Ovary (tissue), 10 donors: ENCODE results near the gene ATCAY. TPM values are rescaled to one million over a fixed set of nuclear protein-coding genes. Genes with fewer than 3 reads are reported as not detected.

ENCODE experiments used
- DNase-seq, 5 donors: peaks; one replicate each; pipeline ENCODE4 v3.0.0-alpha.2; 2019 to 2020
- H3K27ac ChIP-seq, 2 donors: fragments of 200-600 bp; one replicate each; pipeline versions ENCODE4 v1.5.1 to v1.8.0; 2019 to 2022
- H3K27me3 ChIP-seq: fragments of 200-600 bp; one replicate; pipeline ENCODE4 v1.8.0; 2022
- H3K36me3 ChIP-seq: fragments of 200-600 bp; sonication (generic); one replicate; pipeline ENCODE4 v1.5.1; 2019
- H3K4me1 ChIP-seq: one replicate; pipeline ENCODE4 v1.8.1; 2013; ENCODE audit warnings: mild to moderate bottlenecking, moderate library complexity; ENCODE audit not compliant: insufficient read depth
- H3K4me3 ChIP-seq: fragments of 200-600 bp; sonication (generic); one replicate; pipeline ENCODE4 v1.5.1; 2017
- H3K9me3 ChIP-seq, 2 donors: fragments of 200-600 bp in 1 of 2; sonication (generic) in 1 of 2; one replicate each; pipeline versions ENCODE4 v1.5.1 to v1.8.1; 2013 to 2019; ENCODE audit warnings: mild to moderate bottlenecking in 1 of 2, moderate library complexity in 1 of 2
- EP300 ChIP-seq: sonication (generic); formaldehyde crosslinking; IDR thresholded peaks from one replicate; pipeline ENCODE4 v1.6.1; 2017; ENCODE audit warnings: antibody characterized with exemption
- POLR2A ChIP-seq: fragments of 450-650 bp; IDR thresholded peaks from one replicate; pipeline ENCODE4 v1.6.1; 2017; ENCODE audit warnings: antibody characterized with exemption, mild to moderate bottlenecking, moderate library complexity
- WGBS, 3 donors: extraction: QIAGEN DNeasy Blood & Tissue Kit in 1 of 3; methylation state at CpG; one replicate each; pipeline versions ENCODE4 v1.1.5 to v1.1.7; 2013 to 2017; 5-methylcytosine and 5-hydroxymethylcytosine counted together
- intact Hi-C, 4 donors: fragments of 100-400 bp; cut with DNase I; formaldehyde crosslinking; loops; one replicate each; pipeline versions ENCODE4 v1.11.0 to v1.15.1; 2022 to 2023
- long read RNA-seq, 3 donors: library from polyadenylated mRNA in 2 of 3; unstranded in 2 of 3; transcript quantifications; one replicate each; pipeline ENCODE4 v2.0.0 and lab custom pipeline, GENCODE V29; 2021 to 2026
- polyA plus RNA-seq, 2 donors: library from polyadenylated mRNA; stranded (reverse); fragments of 200-250 nt in 1 of 2; fragments of 350-450 nt in 1 of 2; fragmentation: Illumina TruSeq in 1 of 2; extraction: RNeasy Lipid Tissue Mini Kit (QIAGEN cat#74804) in 1 of 2; gene quantifications; one replicate each; pipeline ENCODE4 v1.2.3, GENCODE V29; 2013 to 2014
- total RNA-seq, 7 donors: library from RNA; depleted of rRNA in 2 of 7; stranded (reverse); fragments of >200 nt in 2 of 7; fragmentation: NEBNext Ultra II Directional in 3 of 7; extraction: Animal tissue kit (Norgen Biotek cat#: 25700) in 3 of 7; gene quantifications; one replicate each; pipeline versions ENCODE4 v1.1.0 to v1.2.4, GENCODE V29; 2016 to 2023
- TF ChIP-seq, protein P1 (sequence below), 3 donors: fragments of 450-650 bp in 2 of 3; fragments of 200-600 bp in 1 of 3; IDR thresholded peaks; one replicate each; pipeline versions ENCODE4 v1.5.1 to v1.8.0; 2016 to 2022; ENCODE audit warnings: antibody characterized with exemption in 3 of 3, mild to moderate bottlenecking in 1 of 3
- donor health status: DM: no; HTN: no; CAD: no; lungs with moderate emphysema.
- donor health status: DM: no; HTN: no; CAD: no.
- donor health status: Bipolar disorder and iron deficiency.
- donor health status: DM: yes; HTN: yes; CAD: no.
- donor health status: DM: no; HTN: no; CAD: no.
- donor health status: DM: yes; HTN: yes; CAD: no.

ATCAY gene
- total RNA-seq (under 1 TPM in 1 of 7 donors, not detected in 6; 0.31 TPM), polyA plus RNA-seq (not detected)
- long read RNA-seq, donor 1, result 0 reads
- long read RNA-seq, donor 2, result 0 reads
- long read RNA-seq, donor 3, result 0 reads

DNA sequence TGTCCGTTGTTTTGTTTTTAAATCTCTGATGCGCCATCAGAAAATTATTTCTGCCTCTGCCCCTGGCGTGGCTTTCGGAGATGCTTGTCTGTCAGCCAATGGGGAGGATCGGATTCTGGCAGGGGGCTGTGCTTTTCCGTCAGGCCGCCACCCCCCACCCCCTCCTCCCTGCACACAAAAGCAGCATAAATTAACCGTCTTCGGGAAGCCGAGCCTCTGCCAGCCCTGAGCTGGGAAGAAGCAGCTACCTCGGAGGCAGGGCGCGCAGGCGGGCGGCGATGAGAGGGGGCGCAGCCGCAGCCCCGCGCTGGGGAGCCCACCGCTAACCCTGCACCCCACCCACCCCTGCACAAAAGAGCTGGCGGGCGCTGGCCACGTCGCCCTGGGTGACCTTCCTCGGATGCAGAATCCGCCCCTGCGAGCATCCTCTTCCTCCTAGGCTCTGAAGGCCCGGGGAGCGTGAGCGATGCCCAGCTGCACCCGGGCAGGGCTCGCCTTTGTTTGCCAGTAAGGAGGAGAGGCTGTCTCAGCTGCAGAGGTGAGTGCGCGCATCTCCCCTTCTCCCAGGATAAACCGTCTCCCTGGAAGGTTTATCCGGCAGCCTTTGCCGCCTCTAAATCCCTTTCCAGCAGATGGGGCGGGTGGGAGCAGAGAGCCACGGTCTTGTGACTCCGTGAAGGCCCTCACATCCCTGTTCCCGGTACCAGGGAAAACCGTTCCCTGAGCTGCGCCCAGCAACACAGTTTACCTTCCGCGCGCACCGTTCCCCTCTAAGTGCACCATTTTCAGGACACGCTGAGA is at the start of gene ATCAY:
ATCAY (plus strand) TSS at position 215 of the 801 bp plus-strand sequence. CDS start 5,083 bp downstream, outside the sequence.
- H3K27ac ChIP-seq, result no peak within 1 kb of the TSS
- WGBS, 3 donors, result 1% methylated on average over 41 to 49 of the region's 49 CpGs
- H3K9me3 ChIP-seq, result no peaks in the 10 kb centered on the region
- no peak within 1 kb of the TSS for H3K4me3 ChIP-seq
- TF ChIP-seq EP300, result no peak
- no peak for TF ChIP-seq POLR2A
- TF ChIP-seq, protein P1, sequence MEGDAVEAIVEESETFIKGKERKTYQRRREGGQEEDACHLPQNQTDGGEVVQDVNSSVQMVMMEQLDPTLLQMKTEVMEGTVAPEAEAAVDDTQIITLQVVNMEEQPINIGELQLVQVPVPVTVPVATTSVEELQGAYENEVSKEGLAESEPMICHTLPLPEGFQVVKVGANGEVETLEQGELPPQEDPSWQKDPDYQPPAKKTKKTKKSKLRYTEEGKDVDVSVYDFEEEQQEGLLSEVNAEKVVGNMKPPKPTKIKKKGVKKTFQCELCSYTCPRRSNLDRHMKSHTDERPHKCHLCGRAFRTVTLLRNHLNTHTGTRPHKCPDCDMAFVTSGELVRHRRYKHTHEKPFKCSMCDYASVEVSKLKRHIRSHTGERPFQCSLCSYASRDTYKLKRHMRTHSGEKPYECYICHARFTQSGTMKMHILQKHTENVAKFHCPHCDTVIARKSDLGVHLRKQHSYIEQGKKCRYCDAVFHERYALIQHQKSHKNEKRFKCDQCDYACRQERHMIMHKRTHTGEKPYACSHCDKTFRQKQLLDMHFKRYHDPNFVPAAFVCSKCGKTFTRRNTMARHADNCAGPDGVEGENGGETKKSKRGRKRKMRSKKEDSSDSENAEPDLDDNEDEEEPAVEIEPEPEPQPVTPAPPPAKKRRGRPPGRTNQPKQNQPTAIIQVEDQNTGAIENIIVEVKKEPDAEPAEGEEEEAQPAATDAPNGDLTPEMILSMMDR (IDR thresholded peaks at IDR 0.05), result no peak
- DNase-seq, result no peak
- no peaks in the 10 kb centered on the region for H3K27me3 ChIP-seq
- intact Hi-C loops, result no loop called here
- H3K36me3 ChIP-seq, result no peaks in the 10 kb centered on the region
- no peaks in the 10 kb centered on the region for H3K4me1 ChIP-seq

GRCh38 chr19:3831601-3832000 is 48.9 kb upstream of the ATCAY start:
- no peaks in the 10 kb centered on the region for H3K36me3 ChIP-seq
- H3K27me3 ChIP-seq, result no peaks in the 10 kb centered on the region
- H3K9me3 ChIP-seq, result no peaks in the 10 kb centered on the region
- no peak overlapping the region for H3K27ac ChIP-seq
- no peak for DNase-seq
- no peaks in the 10 kb centered on the region for H3K4me1 ChIP-seq
- no peak overlapping the region for H3K4me3 ChIP-seq
- intact Hi-C loops, result no loop called here
- TF ChIP-seq EP300 (no peak), POLR2A (no peak)
- TF ChIP-seq, protein P1 (IDR thresholded peaks at IDR 0.05), result no peak
- 52 to 58% (median 55%) methylated on average over 17 to 19 of the region's 19 CpGs for WGBS, 3 donors

DNA sequence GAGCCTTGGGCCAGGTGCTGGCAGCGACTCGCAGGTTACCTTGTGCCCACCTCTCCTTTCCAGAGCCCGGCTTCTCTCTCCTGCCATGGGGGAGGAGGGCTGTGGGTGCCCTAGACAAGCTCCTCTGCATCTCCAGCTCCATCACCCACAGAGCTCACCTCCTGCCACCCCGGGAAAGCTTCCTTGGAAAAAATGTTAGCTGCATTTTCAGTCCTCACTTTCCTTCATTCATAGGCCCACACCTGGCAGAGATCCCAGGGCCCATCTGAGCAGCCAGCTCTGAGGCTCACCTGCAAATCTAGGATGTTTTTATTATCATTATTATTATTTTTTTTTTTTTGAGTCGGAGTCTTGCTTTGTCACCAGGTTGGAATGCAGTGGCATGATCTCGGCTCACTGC is 48.5 kb upstream of the ATCAY start:
- Histone ChIP-seq H3K36me3 (no peaks in the 10 kb centered on the region), H3K27me3 (no peaks in the 10 kb centered on the region), H3K9me3 (no peaks in the 10 kb centered on the region), H3K27ac (no peak overlapping the region), H3K4me3 (no peak overlapping the region), H3K4me1 (no peaks in the 10 kb centered on the region)
- no peak for DNase-seq
- intact Hi-C loops, result no loop called here
- 72 to 87% (median 84%) methylated on average over 6 of the region's 6 CpGs for WGBS, 3 donors
- TF ChIP-seq POLR2A (no peak), EP300 (no peak)
- TF ChIP-seq, protein P1 (IDR thresholded peaks at IDR 0.05), result no peak

- 60 to 66% (median 63%) methylated on average over 34 of the region's 34 CpGs for WGBS, 3 donors
- no peaks in the 10 kb centered on the region for H3K27me3 ChIP-seq
- H3K36me3 ChIP-seq, result no peaks in the 10 kb centered on the region
- DNase-seq, result no peak
- no peaks in the 10 kb centered on the region for H3K4me1 ChIP-seq
- no peak for TF ChIP-seq POLR2A
- no peak for TF ChIP-seq EP300
- TF ChIP-seq, protein P1 (IDR thresholded peaks at IDR 0.05), result no peak
- H3K4me3 ChIP-seq, result no peak overlapping the region
- intact Hi-C loops, result no loop called here
- H3K27ac ChIP-seq, result no peak overlapping the region
- H3K9me3 ChIP-seq, result no peaks in the 10 kb centered on the region
Measured at GRCh38 chr19:3833578-3834348, 46.7 kb upstream of the ATCAY start.
